NCI-H2081 treated with DMSO at 0.1 percent for 48 hours (cell line): ENCODE data around the gene UBAC1.
"Not testable (repeated sequence)": the region's sequence is repeated elsewhere in the genome, so short reads cannot be mapped to it uniquely, and the experiment has no call there.

ENCODE experiments used
- DNase-seq: peaks from one replicate; lab custom pipeline; 2025; lab: John Stamatoyannopoulos, UW

Gene UBAC1

DNA sequence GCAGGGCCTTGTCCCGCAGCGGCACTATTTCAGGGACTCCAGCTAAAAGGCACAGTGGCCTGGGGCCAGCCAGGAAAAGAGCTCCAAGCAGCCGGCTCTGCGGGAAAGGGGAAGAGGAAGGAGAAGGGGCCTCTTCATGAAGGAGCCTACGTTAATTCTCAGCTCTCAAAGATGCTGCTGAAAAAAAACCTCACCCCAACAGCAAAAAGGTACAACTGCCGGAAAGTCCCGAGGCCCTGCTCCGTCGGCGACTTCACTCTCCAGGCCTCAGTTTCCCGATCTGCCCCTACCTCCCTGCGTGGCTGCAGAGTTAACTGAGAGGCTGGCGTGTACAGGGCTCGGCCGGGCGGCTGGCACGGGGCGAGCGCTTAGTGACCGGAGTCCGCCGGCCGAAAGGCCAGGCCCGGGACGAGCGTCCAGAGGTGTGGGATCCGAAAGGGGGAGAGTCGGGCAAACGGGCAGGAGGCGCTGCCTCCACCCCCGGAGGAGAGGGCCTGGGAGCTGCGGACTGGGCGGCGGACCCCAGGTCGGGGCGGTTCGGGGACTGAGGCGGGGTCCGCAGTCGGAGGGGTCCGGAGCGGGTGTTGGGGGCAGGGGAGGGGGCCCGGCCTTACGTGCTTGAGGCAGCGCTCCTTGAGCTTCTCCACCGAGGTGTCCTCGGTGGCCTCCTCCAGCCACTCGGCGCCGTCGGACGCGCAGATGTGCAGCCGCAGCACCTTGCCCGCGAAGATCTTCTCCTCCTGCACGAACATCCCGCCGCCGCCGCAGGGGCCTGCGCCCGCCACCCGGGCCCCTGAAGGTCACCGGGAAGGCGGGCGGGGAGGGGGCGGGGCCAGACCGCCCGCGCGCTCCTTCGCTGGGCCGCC, 529 bp downstream of the UBAC1 start:
- DNase-seq, result no peak

DNA sequence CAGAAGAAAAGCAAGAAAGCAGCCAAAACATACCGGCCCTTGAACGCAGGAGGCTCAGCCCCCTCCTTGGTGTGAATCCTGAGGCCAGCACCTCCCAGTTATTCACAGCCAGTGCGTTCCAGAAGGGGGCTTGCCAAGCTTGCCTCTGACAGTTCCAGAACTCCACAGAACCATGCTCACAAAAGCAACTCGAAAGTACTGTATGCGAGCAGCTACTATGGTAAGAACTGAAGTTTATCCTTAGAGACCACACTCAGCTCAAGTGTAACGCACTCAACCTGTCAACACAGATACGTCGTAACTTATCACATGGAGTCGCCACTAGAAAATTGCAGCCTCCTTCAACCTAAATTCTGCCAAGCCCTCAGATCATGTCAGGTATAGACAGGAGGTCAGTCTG, 1.4 kb downstream of the UBAC1 start:
- no peak for DNase-seq

DNA sequence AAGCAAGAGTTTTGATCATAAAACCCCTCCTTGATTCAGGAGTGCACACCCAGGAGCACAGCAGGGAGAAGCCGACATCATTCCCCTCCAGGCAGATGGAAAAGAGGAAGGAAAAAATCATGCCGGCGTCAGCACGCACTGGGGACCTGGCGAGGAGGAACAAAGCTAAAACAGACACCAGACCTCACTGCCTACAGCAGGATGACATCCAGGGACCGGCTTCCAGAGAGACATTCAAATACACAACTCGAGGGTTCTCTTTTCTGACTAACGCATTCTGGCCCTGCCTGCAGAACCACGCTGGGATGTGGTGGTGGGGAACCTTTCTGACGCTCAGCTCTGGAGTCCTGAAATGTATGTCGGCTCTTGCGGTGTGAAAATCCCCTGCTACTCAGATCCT, 2.7 kb downstream of the UBAC1 start:
- no peak for DNase-seq

DNA sequence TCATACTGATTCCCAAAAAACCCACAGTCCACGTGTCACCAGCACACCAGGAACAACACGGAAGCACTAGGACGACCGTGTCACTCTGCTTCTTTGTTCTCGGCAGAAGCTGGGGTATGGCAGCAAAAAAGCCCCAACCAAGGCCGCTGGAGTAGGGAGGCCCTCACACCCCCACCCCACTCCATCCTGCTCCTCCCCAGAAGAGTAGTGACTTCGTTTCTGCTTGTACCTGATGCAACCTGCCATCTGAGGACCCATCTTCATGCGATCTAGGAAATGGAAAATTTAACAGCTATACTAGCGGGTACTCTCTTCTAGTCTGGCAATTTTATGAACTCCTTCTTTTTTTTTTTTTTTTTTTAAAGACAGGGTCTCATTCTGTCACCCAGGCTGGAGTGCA, 3.7 kb downstream of the UBAC1 start:
- DNase-seq, result no peak

DNA sequence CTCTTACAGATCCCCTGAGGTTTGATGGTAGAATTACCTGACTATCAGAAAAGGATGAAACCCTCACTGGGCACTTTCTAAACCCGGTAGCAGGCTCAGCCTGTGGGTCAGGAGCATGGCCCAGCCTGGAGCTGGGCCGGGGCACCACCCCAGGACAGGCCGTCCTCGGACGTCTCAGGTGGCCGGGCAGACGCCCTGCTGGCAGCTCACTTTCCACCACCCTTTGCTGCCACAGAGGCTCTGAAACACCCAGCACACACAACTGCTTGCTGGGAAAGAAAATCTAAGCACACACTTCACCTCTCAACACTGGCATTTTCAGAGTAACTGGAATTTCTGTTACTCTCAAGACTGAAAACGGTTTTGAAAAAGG, 4.4 kb downstream of the UBAC1 start:
- no peak for DNase-seq

DNA sequence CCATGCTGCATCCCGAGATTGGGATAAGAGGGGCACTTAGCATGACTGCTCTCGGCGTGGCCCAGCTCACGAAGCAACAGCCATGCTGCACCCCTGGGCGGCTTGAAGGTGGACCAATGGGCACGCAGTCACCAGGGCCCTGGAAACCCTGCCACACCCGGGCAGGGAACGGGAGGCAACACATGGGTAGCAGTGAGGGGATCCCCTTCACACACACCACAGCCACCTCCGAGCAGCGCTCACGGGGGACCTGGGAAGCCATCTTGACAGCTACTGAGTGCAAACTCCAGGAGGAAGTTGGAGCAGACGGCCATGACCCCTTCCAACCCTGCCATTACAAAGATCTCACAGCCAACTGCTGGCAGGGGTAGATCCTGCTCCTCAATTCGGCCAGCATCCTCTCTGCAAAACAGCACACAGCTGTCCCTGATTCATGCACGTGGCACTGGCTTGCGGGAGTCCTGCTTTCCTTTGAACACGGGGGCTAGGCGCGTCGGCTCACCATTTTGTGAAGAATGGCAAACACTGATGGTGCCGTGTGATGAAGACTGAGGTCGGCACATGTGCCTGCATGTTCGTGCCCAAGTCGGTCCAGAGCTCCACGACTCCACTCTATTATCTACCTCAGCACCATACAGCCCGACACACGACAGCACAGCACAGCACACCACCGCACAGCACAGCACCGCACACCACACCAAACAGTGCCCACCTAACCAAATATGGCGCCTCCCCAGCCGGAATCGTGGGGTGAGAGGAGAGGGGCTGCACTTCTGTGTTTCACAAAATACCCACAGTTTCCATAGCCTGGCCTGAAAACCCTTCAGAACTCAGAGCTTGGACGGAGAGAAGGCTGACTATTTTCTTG, 5.0 kb downstream of the UBAC1 start:
- DNase-seq, result no peak

DNA sequence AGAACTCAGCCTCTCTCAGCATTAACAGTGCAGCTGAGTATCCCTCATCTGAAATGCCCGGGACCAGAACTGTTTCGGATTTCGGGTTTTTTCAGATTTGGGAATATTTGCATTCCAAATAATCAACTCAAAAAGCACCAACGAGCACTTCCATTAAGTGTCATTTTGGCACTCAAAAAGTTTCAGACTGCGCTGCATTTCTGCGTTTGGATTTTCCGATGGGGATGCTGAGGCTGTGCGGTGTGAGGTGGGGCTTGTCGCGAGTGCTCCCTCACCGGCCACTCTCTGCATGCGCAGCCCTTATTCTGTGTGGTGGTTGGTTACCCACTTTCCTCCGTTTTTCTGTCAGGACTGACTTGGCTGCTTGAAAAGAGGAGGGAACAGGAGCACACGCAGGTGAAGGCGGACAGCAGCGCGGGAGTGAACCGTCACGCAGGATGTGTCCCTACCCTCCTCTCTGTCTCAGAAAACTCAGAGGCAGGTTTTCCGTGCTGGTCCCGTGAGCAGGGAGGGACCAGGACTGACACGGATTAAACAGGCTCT, 8.4 kb downstream of the UBAC1 start:
- DNase-seq, result no peak

DNA sequence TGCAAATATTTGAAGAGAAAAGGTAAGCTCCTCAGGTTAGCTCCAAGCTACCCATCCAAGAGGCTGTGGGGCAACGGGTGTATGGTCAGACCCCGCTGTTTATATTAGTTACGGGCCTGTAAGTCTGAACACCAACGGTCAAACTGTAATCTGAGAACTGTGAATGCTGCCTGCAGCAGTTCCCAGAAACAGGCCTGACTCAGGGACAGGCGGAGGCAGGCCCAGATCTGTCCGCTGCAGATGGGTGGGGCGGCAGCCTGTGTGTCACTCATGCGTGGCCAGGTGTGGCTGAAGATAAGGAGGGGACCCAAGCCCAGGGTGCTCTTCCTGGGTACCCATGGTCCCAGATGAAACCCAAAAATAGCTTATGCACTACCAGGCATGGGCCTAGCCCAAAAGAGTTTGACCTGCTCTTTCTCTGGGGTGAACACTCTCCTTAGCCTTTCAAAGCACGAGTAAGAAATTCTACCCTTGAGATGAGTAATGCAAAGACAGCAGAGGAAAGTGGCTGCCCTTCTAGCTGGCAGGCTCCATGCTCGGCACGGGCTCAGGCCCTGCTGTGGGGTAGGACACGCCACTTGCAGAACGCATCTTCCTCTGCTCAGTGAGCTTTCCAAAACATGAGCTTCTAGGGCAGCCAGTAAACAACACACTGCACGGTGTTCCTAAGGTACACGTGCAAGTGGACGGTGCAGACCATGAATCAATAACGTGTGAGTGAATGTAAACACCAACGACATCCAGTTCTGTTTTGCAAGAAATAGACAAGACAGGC, 9.1 kb downstream of the UBAC1 start:
- no peak for DNase-seq

DNA sequence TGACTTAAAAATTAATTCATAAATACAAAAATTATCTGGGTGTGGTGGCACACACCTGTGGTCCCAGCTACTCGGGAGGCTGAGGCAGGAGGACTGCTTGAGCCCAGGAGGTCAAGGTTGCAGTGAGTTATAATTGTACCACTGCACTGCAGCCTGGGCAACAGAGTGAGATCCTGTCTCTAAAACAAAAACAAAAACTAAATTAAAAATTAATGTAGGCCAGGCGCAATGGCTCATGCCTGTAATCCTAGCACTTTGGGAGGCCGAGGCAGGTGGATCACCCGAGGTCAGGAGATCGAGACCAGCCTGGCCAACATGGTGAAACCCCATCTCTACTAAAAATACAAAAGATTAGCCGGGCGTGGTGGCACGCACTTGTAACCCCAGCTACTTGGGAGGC, 9.9 kb downstream of the UBAC1 start:
- DNase-seq, result not testable (repeated sequence)

DNA sequence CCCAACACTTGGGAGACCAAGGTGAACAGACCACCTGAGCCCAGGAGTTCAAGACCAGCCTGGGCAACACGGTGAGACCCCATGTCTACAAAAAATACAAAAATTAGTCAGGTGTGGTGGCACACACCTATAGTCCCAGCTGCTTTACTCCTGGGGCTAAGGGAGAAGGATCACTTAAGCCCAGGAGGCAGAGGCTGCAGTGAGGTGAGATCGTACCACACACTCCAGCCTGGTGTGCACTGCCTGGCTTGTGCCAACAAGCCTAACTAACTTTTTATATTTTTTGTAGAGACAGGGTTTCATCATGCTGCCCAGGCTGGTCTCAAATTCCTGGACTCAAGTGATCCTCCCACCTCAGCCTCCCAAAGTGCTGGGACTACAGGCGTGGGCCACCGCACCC, 10.3 kb downstream of the UBAC1 start:
- DNase-seq, result not testable (repeated sequence)

DNA sequence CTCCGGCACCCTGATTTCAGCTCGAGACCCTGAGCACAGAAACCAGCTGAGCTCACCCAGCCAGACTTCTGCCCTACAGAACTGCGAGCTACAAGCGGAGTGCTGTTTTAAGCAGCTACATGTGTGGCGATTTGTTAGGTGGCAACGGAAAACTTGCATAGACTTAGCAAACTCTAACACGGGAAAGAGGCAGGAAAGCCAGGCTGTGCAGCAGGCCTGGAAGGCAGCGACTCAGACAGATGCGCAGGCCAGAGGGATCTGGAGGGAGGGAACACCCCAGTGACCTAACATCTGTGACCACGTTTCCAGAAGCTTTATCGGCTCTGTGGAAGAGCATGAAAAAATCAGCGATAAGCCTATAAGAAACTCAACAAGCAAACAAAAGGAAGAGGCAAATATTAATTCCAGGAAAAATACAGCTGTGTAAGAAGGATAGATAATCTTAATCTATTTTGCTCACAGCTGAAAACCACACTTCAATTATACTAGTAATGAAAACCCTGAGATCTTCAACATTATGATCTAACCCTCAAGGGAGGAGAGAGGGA, 11.0 kb downstream of the UBAC1 start:
- no peak for DNase-seq

DNA sequence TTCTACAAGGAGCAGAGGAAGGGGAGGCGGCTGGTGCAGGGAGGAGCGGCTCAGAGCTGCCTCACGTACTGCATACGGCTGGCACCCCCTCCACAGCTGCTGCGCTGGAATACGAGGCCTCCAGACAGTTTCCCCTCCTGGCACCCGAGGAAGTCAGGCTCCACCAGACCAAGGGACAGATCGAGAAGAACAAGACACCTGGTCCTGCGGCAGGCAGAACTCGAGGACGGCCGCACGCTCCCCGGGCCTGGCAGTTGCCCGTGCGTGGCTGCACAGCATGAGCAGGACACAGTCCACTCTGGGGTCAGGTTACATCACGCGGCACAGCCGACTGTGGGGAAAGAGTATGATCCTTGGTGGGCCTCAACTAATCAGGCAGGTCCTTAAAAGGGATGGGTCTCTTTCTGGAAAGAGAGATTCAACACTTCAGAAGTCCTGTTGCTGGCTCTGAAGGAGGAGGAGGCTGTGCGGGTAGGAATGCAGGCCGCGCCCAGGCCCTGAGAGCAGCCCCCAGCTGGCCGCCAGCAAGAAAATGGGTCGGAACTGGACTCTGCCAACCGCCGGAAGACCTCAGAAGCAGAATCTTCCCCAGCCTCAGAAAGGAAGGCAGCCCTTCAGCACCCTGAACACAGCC, 11.6 kb downstream of the UBAC1 start:
- DNase-seq, result no peak

DNA sequence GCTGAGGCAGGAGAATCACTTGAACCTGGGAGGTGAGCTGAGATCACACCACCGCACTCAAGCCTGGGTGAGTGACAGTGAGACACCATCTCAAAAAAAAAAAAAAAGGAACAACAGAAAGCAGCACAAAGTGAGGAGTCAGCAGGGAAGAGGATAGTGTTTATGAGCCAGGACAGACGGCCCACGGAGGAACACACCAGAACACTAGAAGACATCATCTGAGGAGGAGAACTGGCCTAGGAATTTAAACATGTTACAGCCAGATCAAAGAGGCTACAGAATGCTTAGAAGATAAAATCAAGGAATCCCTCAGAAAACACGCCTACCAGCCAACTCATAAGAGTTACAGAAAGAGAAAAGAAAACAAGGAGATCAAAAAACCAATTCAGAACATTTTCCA, 12.2 kb downstream of the UBAC1 start:
- no peak for DNase-seq

DNA sequence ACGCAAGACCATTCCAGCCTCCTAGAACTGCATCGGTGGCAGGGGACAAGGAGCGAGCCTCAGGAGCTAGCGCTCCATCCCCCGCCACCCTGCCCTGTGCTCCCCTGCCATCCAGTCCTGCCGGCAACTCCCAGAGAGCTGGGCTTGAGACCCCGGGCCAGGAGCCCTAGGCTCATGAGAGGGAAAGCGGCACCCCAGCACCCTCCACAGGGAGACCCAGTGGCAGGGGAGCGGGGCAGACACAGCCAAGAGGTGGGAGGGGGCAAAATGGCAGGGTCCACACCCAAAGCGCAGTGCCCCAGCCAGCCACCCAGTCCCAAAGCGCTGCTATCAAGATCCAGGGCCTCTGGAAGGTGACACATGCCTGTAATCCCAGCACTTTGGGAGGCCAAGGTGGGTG, 12.7 kb downstream of the UBAC1 start:
- DNase-seq, result no peak

DNA sequence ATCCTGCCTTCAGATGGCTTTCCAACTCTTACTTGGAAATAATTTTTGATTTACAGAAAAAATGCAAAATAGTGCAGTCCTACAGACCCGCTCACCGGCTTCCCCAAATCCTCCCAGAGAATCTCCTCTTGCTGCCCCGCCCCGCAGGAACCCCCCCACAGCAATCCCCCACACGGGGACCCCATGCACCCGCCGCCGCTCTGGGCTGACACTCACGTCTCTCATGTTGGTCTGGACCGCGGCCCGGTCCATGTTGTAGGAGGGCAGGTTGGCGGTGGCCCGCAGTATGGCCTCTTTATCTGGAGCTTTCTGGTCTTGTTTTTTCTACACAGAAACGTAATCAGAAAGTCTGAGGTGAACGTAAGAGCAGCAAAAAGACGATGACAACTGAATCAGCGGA, 13.6 kb downstream of the UBAC1 start:
- DNase-seq, result no peak

DNA sequence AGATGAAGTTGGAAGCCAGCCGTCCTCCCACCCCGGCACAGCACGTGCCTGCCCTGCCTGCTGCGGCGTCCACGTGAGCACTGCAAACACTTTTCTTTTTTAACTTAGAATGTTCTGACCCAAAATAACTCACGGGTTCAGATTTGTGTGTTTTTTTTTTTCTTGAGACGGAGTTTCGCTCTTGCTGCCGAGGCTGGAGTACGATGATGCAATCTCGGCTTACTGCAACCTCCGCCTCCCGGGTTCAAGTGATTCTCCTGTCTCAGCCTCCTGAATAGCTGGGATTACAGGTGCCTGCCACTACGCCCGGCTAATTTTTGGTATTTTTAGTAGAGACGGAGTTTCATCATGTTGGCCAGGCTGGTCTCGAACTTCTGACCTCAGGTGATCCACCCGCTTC, 14.1 kb downstream of the UBAC1 start:
- DNase-seq, result not testable (repeated sequence)

DNA sequence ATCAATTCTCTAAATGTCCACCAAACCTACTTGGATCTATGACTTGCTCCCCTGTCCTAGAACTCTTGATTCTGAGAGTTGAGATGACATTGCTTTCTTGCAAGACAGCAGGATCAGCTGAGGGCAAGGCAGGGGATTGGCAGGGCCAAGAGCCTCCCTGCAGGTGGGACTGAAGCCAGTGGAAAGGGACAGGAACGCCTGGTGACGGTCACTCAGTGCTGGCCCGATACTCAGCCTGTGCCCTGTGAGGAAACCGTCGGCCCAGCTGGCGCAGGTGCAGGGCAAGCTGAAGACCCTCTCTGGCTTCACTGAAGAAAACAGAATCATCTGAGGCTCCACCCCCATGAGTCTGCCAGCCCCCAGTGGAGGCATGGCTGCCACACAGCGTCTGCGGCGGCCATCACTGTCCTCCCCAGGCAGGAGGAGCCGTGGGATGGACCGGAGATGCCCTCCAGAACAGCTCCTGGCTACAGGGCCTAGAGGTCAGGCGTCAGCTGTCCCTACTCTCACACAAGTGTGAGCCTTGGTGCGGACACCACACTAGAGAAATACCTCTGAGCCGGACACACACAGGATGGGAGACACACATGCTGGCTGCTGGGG, 14.7 kb downstream of the UBAC1 start:
- DNase-seq, result no peak

DNA sequence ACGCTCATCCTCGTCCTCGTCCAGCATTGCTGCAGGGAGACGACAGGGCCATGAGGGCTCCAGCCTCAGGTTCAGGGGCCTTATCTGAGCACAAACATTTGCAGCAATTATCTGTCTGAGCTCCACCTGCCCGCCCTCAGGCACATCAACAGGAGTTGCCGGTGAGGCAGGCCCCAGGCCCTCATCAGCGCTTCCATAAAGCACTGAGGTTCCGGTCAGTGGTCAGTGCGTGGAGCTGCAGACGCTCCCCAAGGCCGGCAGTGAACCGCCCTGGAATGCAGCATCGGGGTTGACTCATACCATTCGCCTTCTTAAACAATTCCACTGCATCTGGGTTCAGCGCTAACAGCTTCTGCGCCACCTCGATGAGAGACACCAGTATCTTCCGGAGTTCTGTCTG, 15.2 kb downstream of the UBAC1 start:
- DNase-seq, result no peak

DNA sequence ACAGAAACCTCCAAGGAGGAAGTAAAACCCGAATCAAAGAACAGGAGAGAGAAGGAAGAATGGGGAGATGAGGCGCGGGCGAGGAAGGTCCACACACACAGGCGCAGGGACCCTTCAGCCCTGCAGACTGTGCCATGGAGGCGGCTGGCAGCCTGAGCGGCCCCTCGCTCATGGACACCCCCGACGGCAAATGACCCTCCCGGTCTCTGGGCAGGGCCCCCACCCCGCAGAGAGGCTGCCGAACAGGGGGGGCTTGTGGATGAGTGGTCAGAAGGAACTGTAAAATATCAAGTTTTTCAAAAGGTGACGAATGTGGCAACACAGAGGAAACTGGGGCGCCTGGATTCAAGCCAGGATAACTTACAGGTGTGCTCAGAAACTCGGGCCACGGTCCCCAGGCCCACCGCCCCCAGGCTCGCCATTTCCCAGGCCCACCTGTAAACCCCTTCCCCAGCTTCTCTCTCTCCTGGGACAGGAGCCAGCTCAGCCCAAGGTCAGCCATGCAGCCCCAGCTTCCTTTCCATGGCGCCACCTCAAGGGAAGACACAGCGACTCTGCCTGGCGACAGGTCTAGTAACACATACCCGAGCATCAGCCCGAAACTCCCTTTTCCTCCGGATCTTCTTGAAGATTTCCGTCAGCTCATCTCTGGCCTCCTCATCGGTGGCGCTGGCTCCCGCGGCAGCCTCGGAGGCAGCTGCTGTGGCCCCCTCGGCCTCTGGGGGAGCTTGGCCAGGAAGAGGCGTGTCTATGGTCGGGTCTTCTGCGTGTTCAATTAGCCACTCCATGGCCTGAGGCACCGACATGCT, 16.5 kb downstream of the UBAC1 start:
- no peak for DNase-seq

DNA sequence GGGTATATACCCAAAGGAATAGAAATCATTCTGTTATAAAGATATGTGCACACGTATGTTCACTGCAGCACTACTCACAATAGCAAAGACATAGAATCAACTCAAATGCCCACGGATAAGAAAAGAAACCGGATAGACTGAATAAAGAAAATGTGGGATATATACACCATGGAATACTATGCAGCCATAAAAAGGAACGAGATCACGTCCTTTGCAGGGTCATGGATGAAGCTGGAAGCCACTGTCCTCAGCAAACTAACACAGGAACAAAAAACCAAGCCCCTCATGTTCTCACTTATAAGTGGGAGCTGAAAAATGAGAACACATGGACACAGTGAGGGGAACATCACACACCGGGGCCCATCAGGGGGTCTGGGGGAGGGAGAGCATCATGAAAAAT, 17.6 kb downstream of the UBAC1 start:
- not testable (repeated sequence) for DNase-seq
